Endothelial cell of umbilical vein (primary cell): ENCODE data around the gene EID2B. TPM values are rescaled to one million over a fixed set of nuclear protein-coding genes. Genes with fewer than 3 reads are reported as not detected.

Experiments used
- BruUV-seq: library from RNA; stranded (reverse); fragments of 400-500 nt; replicated peaks from 2 replicates; lab custom pipeline; 2021; lab: Mats Ljungman, UMichigan
- CTCF ChIA-PET: fragments of 300-600, 350-600 bp; sonication (Branson Sonifier 250); formaldehyde crosslinking; loops from one replicate; lab custom pipeline; 2021; ENCODE audit warnings: antibody characterized with exemption, inconsistent platforms; lab: Charles Lee
- POLR2A ChIA-PET: fragments of 300-600, 350-600 bp; sonication (Branson Sonifier 250); formaldehyde crosslinking; loops from one replicate; lab custom pipeline; 2021; ENCODE audit warnings: antibody characterized with exemption, inconsistent platforms; lab: Charles Lee
- DNase-seq: peaks from one replicate; pipeline ENCODE4 v3.0.0-alpha.2; 2011; ENCODE audit warnings: low read depth, low spot score
- FAIRE-seq: peaks from 2 replicates; lab custom pipeline; 2011; peaks lifted over from hg19 to GRCh38; lab: Jason Lieb, UNC
- H2AFZ ChIP-seq: 2 replicates; pipeline ENCODE4 v1.6.0; 2012; ENCODE audit warnings: low read depth, low read length, control low read depth, inconsistent platforms
- H3K27ac ChIP-seq: 2 replicates; pipeline ENCODE4 v1.5.1; 2011; ENCODE audit warnings: low read depth, mild to moderate bottlenecking, control low read depth, low read length, moderate library complexity; ENCODE audit not compliant: insufficient read depth
- H3K27me3 ChIP-seq, 2 experiments: 2 replicates each; pipeline versions ENCODE4 v1.6.0 to v1.6.1; 2011; ENCODE audit warnings: low read length in 2 of 2, mixed read lengths in 1 of 2; ENCODE audit not compliant: control insufficient read depth in 2 of 2, insufficient read depth in 2 of 2
- H3K36me3 ChIP-seq, 2 experiments: 2 replicates in 1 of 2; 3 replicates in 1 of 2; pipeline ENCODE4 v1.5.1; 2011; ENCODE audit warnings: low read length in 2 of 2, mild to moderate bottlenecking in 1 of 2, moderate library complexity in 1 of 2; ENCODE audit not compliant: control insufficient read depth in 2 of 2, insufficient read depth in 2 of 2; ENCODE audit errors: extremely low read depth in 1 of 2
- H3K4me1 ChIP-seq: 3 replicates; pipeline ENCODE4 v1.5.1; 2011; ENCODE audit warnings: mild to moderate bottlenecking, low read length; ENCODE audit not compliant: control insufficient read depth, insufficient read depth; ENCODE audit errors: extremely low read depth
- H3K4me2 ChIP-seq: 2 replicates; pipeline ENCODE4 v1.6.1; 2011; ENCODE audit warnings: low read length, control low read depth, mixed read lengths; ENCODE audit not compliant: insufficient read depth
- H3K4me3 ChIP-seq, 3 experiments: fragments of 200-600 bp in 1 of 3; sonication (generic), shearing (Covaris generic) in 1 of 3; replicated peaks in 1 of 3; 2 replicates each; pipeline ENCODE4 v1.5.1; 2011 to 2016; ENCODE audit warnings: control low read depth in 3 of 3, low read length in 3 of 3, mild to moderate bottlenecking in 2 of 3, inconsistent platforms in 1 of 3, low read depth in 1 of 3, moderate library complexity in 1 of 3; ENCODE audit not compliant: insufficient read depth in 1 of 3
- H3K79me2 ChIP-seq: 2 replicates; pipeline ENCODE4 v1.6.0; 2012; ENCODE audit warnings: low read length, inconsistent platforms; ENCODE audit not compliant: control insufficient read depth, insufficient read depth
- H3K9ac ChIP-seq: replicated peaks from 2 replicates; pipeline ENCODE3; 2011; ENCODE audit warnings: low read length, control low read depth; ENCODE audit not compliant: insufficient read depth; ENCODE audit errors: extremely low read depth
- H3K9me1 ChIP-seq: replicated peaks from 3 replicates; pipeline ENCODE4 v1.6.0; 2011; ENCODE audit warnings: mild to moderate bottlenecking, low read length; ENCODE audit not compliant: control insufficient read depth, insufficient read depth; ENCODE audit errors: extremely low read depth
- H3K9me3 ChIP-seq: replicated peaks from 2 replicates; pipeline ENCODE4 v1.5.1; 2012; ENCODE audit warnings: low read length, inconsistent platforms; ENCODE audit not compliant: control insufficient read depth, insufficient read depth
- H4K20me1 ChIP-seq: replicated peaks from 2 replicates; pipeline ENCODE3; 2011; ENCODE audit warnings: mild to moderate bottlenecking, low read length; ENCODE audit not compliant: control insufficient read depth, insufficient read depth; ENCODE audit errors: extremely low read depth
- EZH2 ChIP-seq: IDR thresholded peaks from 2 replicates; pipeline ENCODE4 v1.6.1; 2012; ENCODE audit warnings: borderline replicate concordance, low read depth, mild to moderate bottlenecking, moderate library complexity, low read length, inconsistent platforms; ENCODE audit not compliant: severe bottlenecking
- FOS ChIP-seq: IDR thresholded peaks from 2 replicates; pipeline ENCODE4 v1.6.1; 2011; ENCODE audit warnings: mild to moderate bottlenecking, low read length, moderate library complexity, borderline replicate concordance; ENCODE audit not compliant: insufficient read depth
- GATA2 ChIP-seq: IDR thresholded peaks from 2 replicates; pipeline ENCODE4 v1.7.0; 2011; ENCODE audit warnings: low read depth, mild to moderate bottlenecking, moderate library complexity, mixed read lengths, low read length; ENCODE audit not compliant: insufficient read length, insufficient read depth
- JUN ChIP-seq: IDR thresholded peaks from 2 replicates; pipeline ENCODE4 v1.6.1; 2011; ENCODE audit warnings: borderline replicate concordance, low read depth; ENCODE audit not compliant: insufficient read length, insufficient read depth
- MYC ChIP-seq: IDR thresholded peaks from one replicate; pipeline ENCODE4 v1.6.1; 2011; ENCODE audit warnings: mild to moderate bottlenecking, low read depth, low read length
- POLR2A ChIP-seq: IDR thresholded peaks from 2 replicates; pipeline ENCODE4 v1.6.1; 2012; ENCODE audit warnings: low read depth, mild to moderate bottlenecking, control low read depth, low read length
- POLR2AphosphoS5 ChIP-seq: IDR thresholded peaks from 2 replicates; pipeline ENCODE4 v1.6.1; 2012; ENCODE audit warnings: low read depth, mild to moderate bottlenecking, control low read depth, low read length, moderate library complexity; ENCODE audit not compliant: insufficient read depth
- dilution Hi-C: fragments of 300-500 bp; cut with MboI; formaldehyde crosslinking; loops from one replicate; pipeline ENCODE4 v1.15.0; 2019; ENCODE audit warnings: low sequenced_read_pairs; ENCODE audit not compliant: extremely low pct_ligation_motif_present
- intact Hi-C: fragments of 100-400 bp; cut with micrococcal nuclease; formaldehyde crosslinking; loops from one replicate; pipeline ENCODE4 v1.10.0; 2022
- polyA plus RNA-seq, 4 experiments: library from polyadenylated mRNA; depleted of rRNA in 3 of 4; stranded (reverse) in 3 of 4; unstranded in 1 of 4; fragments of >200 nt; gene quantifications; 2 replicates each; pipeline versions ENCODE4 v1.2.1 to v1.2.3, GENCODE V29; 2011 to 2012; ENCODE audit warnings: missing spikeins in 1 of 4
- total RNA-seq: library from RNA; stranded (reverse); gene quantifications from 2 replicates; pipeline ENCODE4 v1.2.3, GENCODE V29; 2021
- TF ChIP-seq, protein P1 (sequence below), 2 donors: IDR thresholded peaks; 1 replicate in 1 of 2; 2 replicates in 1 of 2; pipeline ENCODE4 v1.5.1; 2011; ENCODE audit warnings: low read length in 2 of 2, mild to moderate bottlenecking in 2 of 2, moderate library complexity in 2 of 2, control low read depth in 1 of 2, inconsistent platforms in 1 of 2, low read depth in 1 of 2; ENCODE audit not compliant: insufficient read depth in 1 of 2; ENCODE audit errors: extremely low read depth in 1 of 2
- TF ChIP-seq, protein P2 (sequence below): IDR thresholded peaks from 2 replicates; pipeline ENCODE4 v1.6.1; 2011; ENCODE audit not compliant: insufficient read depth, insufficient read length

EID2B gene
- total and polyA plus RNA-seq, 2 donors (not counting 3 experiments of a cell fraction or from before 2014, with no cell fraction given), result 1.7 to 3.9 TPM

DNA sequence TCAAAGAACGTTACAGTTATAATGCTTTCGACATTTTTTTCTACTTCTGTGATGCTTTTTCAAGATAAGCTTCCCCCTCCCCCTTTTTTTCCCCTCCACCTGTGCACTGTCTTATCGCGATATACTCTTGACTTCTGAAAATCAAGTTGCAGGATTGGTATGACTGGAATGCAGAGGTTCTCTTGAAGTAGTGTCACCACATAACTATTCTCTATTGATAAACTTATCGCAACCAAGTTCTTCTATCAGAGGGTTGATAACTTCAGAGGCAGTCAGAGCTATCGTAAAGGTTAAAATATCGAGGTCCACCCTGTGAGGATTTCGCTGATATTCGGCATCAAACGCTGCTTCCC lies 6.5 kb upstream of the EID2B start:
- Histone ChIP-seq H3K27ac (peak overlapping the region; percentile 69), H3K79me2 (peaks cover 11% of the 10 kb centered on the region), H3K4me2 (peak overlapping the region; percentile 91), H3K9me1 (no peaks in the 10 kb centered on the region), H3K4me1 (peaks cover 25% of the 10 kb centered on the region), H3K9ac (peak overlapping the region; percentile 82), H3K4me3 (peak overlapping the region; percentile 53 to 89 (median 89)), H3K9me3 (no peaks in the 10 kb centered on the region), H2AFZ (peak overlapping the region; percentile 73), H3K36me3 (no peaks in the 10 kb centered on the region), H3K27me3 (no peaks in the 10 kb centered on the region), H4K20me1 (peaks cover 4% of the 10 kb centered on the region)
- peak; percentile 61 for DNase-seq
- TF ChIP-seq, protein P1, sequence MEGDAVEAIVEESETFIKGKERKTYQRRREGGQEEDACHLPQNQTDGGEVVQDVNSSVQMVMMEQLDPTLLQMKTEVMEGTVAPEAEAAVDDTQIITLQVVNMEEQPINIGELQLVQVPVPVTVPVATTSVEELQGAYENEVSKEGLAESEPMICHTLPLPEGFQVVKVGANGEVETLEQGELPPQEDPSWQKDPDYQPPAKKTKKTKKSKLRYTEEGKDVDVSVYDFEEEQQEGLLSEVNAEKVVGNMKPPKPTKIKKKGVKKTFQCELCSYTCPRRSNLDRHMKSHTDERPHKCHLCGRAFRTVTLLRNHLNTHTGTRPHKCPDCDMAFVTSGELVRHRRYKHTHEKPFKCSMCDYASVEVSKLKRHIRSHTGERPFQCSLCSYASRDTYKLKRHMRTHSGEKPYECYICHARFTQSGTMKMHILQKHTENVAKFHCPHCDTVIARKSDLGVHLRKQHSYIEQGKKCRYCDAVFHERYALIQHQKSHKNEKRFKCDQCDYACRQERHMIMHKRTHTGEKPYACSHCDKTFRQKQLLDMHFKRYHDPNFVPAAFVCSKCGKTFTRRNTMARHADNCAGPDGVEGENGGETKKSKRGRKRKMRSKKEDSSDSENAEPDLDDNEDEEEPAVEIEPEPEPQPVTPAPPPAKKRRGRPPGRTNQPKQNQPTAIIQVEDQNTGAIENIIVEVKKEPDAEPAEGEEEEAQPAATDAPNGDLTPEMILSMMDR (IDR thresholded peaks at IDR 0.05; ENCODE audit: extremely low read depth in 1 of 2, insufficient read depth in 1 of 2, low read depth in 1 of 2, low read length in 2 of 2), result no peak
- TF ChIP-seq GATA2 (no peak), JUN (no peak), POLR2AphosphoS5 (no peak), EZH2 (no peak), MYC (no peak), POLR2A (no peak), FOS (no peak)
- TF ChIP-seq, protein P2, sequence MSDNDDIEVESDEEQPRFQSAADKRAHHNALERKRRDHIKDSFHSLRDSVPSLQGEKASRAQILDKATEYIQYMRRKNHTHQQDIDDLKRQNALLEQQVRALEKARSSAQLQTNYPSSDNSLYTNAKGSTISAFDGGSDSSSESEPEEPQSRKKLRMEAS, result no peak
- CTCF ChIA-PET, result interaction anchor here (0.7 to 2.1 kb wide), 3 partner anchors 41 to 141 kb away, joined by 3 to 8 read pairs (median 8); no protein-coding TSS in a partner anchor
- intact Hi-C loops (loop anchor here (10.0 kb wide), 2 partner anchors 94 to 414 kb away; partner anchors contain the start of genes PAK4 and SUPT5H), dilution Hi-C loops (no loop called here)
- POLR2A ChIA-PET, result interaction anchor here (0.6 kb wide), 1 partner anchor 90 kb away, joined by 3 read pairs; no protein-coding TSS in a partner anchor
- FAIRE-seq, result peak; percentile 44
- no TSS peak for BruUV-seq
